Endothelial cell of umbilical vein (primary cell): ENCODE results near the gene SPAG5. TPM values are rescaled to one million over a fixed set of nuclear protein-coding genes. Genes with fewer than 3 reads are reported as not detected.

Source experiments
- BruUV-seq: library from RNA; stranded (reverse); fragments of 400-500 nt; replicated peaks from 2 replicates; lab custom pipeline; 2021; lab: Mats Ljungman, UMichigan
- CTCF ChIA-PET: fragments of 300-600, 350-600 bp; sonication (Branson Sonifier 250); formaldehyde crosslinking; loops from one replicate; lab custom pipeline; 2021; ENCODE audit warnings: antibody characterized with exemption, inconsistent platforms; lab: Charles Lee
- POLR2A ChIA-PET: fragments of 300-600, 350-600 bp; sonication (Branson Sonifier 250); formaldehyde crosslinking; loops from one replicate; lab custom pipeline; 2021; ENCODE audit warnings: antibody characterized with exemption, inconsistent platforms; lab: Charles Lee
- DNase-seq: peaks from one replicate; pipeline ENCODE4 v3.0.0-alpha.2; 2011; ENCODE audit warnings: low read depth, low spot score
- FAIRE-seq: peaks from 2 replicates; lab custom pipeline; 2011; peaks lifted over from hg19 to GRCh38; lab: Jason Lieb, UNC
- H2AFZ ChIP-seq: 2 replicates; pipeline ENCODE4 v1.6.0; 2012; ENCODE audit warnings: low read depth, low read length, control low read depth, inconsistent platforms
- H3K27ac ChIP-seq: 2 replicates; pipeline ENCODE4 v1.5.1; 2011; ENCODE audit warnings: low read depth, mild to moderate bottlenecking, control low read depth, low read length, moderate library complexity; ENCODE audit not compliant: insufficient read depth
- H3K27me3 ChIP-seq, 2 experiments: 2 replicates each; pipeline versions ENCODE4 v1.6.0 to v1.6.1; 2011; ENCODE audit warnings: low read length in 2 of 2, mixed read lengths in 1 of 2; ENCODE audit not compliant: control insufficient read depth in 2 of 2, insufficient read depth in 2 of 2
- H3K36me3 ChIP-seq, 2 experiments: 2 replicates in 1 of 2; 3 replicates in 1 of 2; pipeline ENCODE4 v1.5.1; 2011; ENCODE audit warnings: low read length in 2 of 2, mild to moderate bottlenecking in 1 of 2, moderate library complexity in 1 of 2; ENCODE audit not compliant: control insufficient read depth in 2 of 2, insufficient read depth in 2 of 2; ENCODE audit errors: extremely low read depth in 1 of 2
- H3K4me1 ChIP-seq: 3 replicates; pipeline ENCODE4 v1.5.1; 2011; ENCODE audit warnings: mild to moderate bottlenecking, low read length; ENCODE audit not compliant: control insufficient read depth, insufficient read depth; ENCODE audit errors: extremely low read depth
- H3K4me2 ChIP-seq: 2 replicates; pipeline ENCODE4 v1.6.1; 2011; ENCODE audit warnings: low read length, control low read depth, mixed read lengths; ENCODE audit not compliant: insufficient read depth
- H3K4me3 ChIP-seq, 3 experiments: fragments of 200-600 bp in 1 of 3; sonication (generic), shearing (Covaris generic) in 1 of 3; replicated peaks in 1 of 3; 2 replicates each; pipeline ENCODE4 v1.5.1; 2011 to 2016; ENCODE audit warnings: control low read depth in 3 of 3, low read length in 3 of 3, mild to moderate bottlenecking in 2 of 3, inconsistent platforms in 1 of 3, low read depth in 1 of 3, moderate library complexity in 1 of 3; ENCODE audit not compliant: insufficient read depth in 1 of 3
- H3K79me2 ChIP-seq: 2 replicates; pipeline ENCODE4 v1.6.0; 2012; ENCODE audit warnings: low read length, inconsistent platforms; ENCODE audit not compliant: control insufficient read depth, insufficient read depth
- H3K9ac ChIP-seq: replicated peaks from 2 replicates; pipeline ENCODE3; 2011; ENCODE audit warnings: low read length, control low read depth; ENCODE audit not compliant: insufficient read depth; ENCODE audit errors: extremely low read depth
- H3K9me1 ChIP-seq: replicated peaks from 3 replicates; pipeline ENCODE4 v1.6.0; 2011; ENCODE audit warnings: mild to moderate bottlenecking, low read length; ENCODE audit not compliant: control insufficient read depth, insufficient read depth; ENCODE audit errors: extremely low read depth
- H3K9me3 ChIP-seq: replicated peaks from 2 replicates; pipeline ENCODE4 v1.5.1; 2012; ENCODE audit warnings: low read length, inconsistent platforms; ENCODE audit not compliant: control insufficient read depth, insufficient read depth
- H4K20me1 ChIP-seq: replicated peaks from 2 replicates; pipeline ENCODE3; 2011; ENCODE audit warnings: mild to moderate bottlenecking, low read length; ENCODE audit not compliant: control insufficient read depth, insufficient read depth; ENCODE audit errors: extremely low read depth
- EZH2 ChIP-seq: IDR thresholded peaks from 2 replicates; pipeline ENCODE4 v1.6.1; 2012; ENCODE audit warnings: borderline replicate concordance, low read depth, mild to moderate bottlenecking, moderate library complexity, low read length, inconsistent platforms; ENCODE audit not compliant: severe bottlenecking
- FOS ChIP-seq: IDR thresholded peaks from 2 replicates; pipeline ENCODE4 v1.6.1; 2011; ENCODE audit warnings: mild to moderate bottlenecking, low read length, moderate library complexity, borderline replicate concordance; ENCODE audit not compliant: insufficient read depth
- GATA2 ChIP-seq: IDR thresholded peaks from 2 replicates; pipeline ENCODE4 v1.7.0; 2011; ENCODE audit warnings: low read depth, mild to moderate bottlenecking, moderate library complexity, mixed read lengths, low read length; ENCODE audit not compliant: insufficient read length, insufficient read depth
- JUN ChIP-seq: IDR thresholded peaks from 2 replicates; pipeline ENCODE4 v1.6.1; 2011; ENCODE audit warnings: borderline replicate concordance, low read depth; ENCODE audit not compliant: insufficient read length, insufficient read depth
- MYC ChIP-seq: IDR thresholded peaks from one replicate; pipeline ENCODE4 v1.6.1; 2011; ENCODE audit warnings: mild to moderate bottlenecking, low read depth, low read length
- POLR2A ChIP-seq: IDR thresholded peaks from 2 replicates; pipeline ENCODE4 v1.6.1; 2012; ENCODE audit warnings: low read depth, mild to moderate bottlenecking, control low read depth, low read length
- POLR2AphosphoS5 ChIP-seq: IDR thresholded peaks from 2 replicates; pipeline ENCODE4 v1.6.1; 2012; ENCODE audit warnings: low read depth, mild to moderate bottlenecking, control low read depth, low read length, moderate library complexity; ENCODE audit not compliant: insufficient read depth
- dilution Hi-C: fragments of 300-500 bp; cut with MboI; formaldehyde crosslinking; loops from one replicate; pipeline ENCODE4 v1.15.0; 2019; ENCODE audit warnings: low sequenced_read_pairs; ENCODE audit not compliant: extremely low pct_ligation_motif_present
- intact Hi-C: fragments of 100-400 bp; cut with micrococcal nuclease; formaldehyde crosslinking; loops from one replicate; pipeline ENCODE4 v1.10.0; 2022
- polyA plus RNA-seq, 4 experiments: library from polyadenylated mRNA; depleted of rRNA in 3 of 4; stranded (reverse) in 3 of 4; unstranded in 1 of 4; fragments of >200 nt; gene quantifications; 2 replicates each; pipeline versions ENCODE4 v1.2.1 to v1.2.3, GENCODE V29; 2011 to 2012; ENCODE audit warnings: missing spikeins in 1 of 4
- total RNA-seq: library from RNA; stranded (reverse); gene quantifications from 2 replicates; pipeline ENCODE4 v1.2.3, GENCODE V29; 2021
- TF ChIP-seq, protein P1 (sequence below), 2 donors: IDR thresholded peaks; 1 replicate in 1 of 2; 2 replicates in 1 of 2; pipeline ENCODE4 v1.5.1; 2011; ENCODE audit warnings: low read length in 2 of 2, mild to moderate bottlenecking in 2 of 2, moderate library complexity in 2 of 2, control low read depth in 1 of 2, inconsistent platforms in 1 of 2, low read depth in 1 of 2; ENCODE audit not compliant: insufficient read depth in 1 of 2; ENCODE audit errors: extremely low read depth in 1 of 2
- TF ChIP-seq, protein P2 (sequence below): IDR thresholded peaks from 2 replicates; pipeline ENCODE4 v1.6.1; 2011; ENCODE audit not compliant: insufficient read depth, insufficient read length

Gene SPAG5
- total and polyA plus RNA-seq, 2 donors (not counting 3 experiments of a cell fraction or from before 2014, with no cell fraction given), result 31.7 to 85.4 TPM

DNA sequence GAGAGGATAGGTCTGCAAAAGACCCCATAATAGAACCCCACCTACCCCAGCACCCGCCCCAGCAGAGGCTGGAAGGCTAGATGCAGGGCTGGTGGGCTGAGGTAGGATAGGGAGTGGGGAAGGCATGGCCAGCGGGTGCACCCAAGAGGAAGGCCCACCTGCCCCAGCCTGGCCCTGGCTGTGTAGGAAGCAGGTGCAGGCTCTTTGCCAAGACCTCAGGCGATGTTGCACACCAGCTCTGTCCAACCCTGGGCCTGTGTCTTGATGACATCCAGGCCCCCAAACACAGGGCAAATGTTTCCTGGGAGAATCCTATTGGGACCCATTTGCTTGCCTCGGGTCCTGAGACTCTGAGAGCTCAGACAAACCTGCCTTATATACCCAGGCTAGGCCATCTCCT, 58.6 kb downstream of the SPAG5 start:
- Histone ChIP-seq H3K4me1 (no peaks in the 10 kb centered on the region), H4K20me1 (no peaks in the 10 kb centered on the region), H3K79me2 (no peaks in the 10 kb centered on the region), H3K4me3 (no peak overlapping the region), H3K36me3 (no peaks in the 10 kb centered on the region), H2AFZ (no peak overlapping the region), H3K4me2 (no peak overlapping the region), H3K27ac (no peak overlapping the region), H3K9ac (no peak overlapping the region), H3K9me3 (no peaks in the 10 kb centered on the region), H3K27me3 (peaks cover 0 to 2% of the 10 kb centered on the region in 2 experiments), H3K9me1 (no peaks in the 10 kb centered on the region)
- dilution Hi-C loops, result no loop called here
- TF ChIP-seq POLR2AphosphoS5, result no peak
- TF ChIP-seq EZH2, result no peak
- no peak for TF ChIP-seq FOS
- no peak for TF ChIP-seq MYC
- no peak for TF ChIP-seq JUN
- TF ChIP-seq POLR2A, result no peak
- TF ChIP-seq, protein P1, sequence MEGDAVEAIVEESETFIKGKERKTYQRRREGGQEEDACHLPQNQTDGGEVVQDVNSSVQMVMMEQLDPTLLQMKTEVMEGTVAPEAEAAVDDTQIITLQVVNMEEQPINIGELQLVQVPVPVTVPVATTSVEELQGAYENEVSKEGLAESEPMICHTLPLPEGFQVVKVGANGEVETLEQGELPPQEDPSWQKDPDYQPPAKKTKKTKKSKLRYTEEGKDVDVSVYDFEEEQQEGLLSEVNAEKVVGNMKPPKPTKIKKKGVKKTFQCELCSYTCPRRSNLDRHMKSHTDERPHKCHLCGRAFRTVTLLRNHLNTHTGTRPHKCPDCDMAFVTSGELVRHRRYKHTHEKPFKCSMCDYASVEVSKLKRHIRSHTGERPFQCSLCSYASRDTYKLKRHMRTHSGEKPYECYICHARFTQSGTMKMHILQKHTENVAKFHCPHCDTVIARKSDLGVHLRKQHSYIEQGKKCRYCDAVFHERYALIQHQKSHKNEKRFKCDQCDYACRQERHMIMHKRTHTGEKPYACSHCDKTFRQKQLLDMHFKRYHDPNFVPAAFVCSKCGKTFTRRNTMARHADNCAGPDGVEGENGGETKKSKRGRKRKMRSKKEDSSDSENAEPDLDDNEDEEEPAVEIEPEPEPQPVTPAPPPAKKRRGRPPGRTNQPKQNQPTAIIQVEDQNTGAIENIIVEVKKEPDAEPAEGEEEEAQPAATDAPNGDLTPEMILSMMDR (IDR thresholded peaks at IDR 0.05; ENCODE audit: extremely low read depth in 1 of 2, insufficient read depth in 1 of 2, low read depth in 1 of 2, low read length in 2 of 2), result no peak
- TF ChIP-seq, protein P2, sequence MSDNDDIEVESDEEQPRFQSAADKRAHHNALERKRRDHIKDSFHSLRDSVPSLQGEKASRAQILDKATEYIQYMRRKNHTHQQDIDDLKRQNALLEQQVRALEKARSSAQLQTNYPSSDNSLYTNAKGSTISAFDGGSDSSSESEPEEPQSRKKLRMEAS, result no peak
- no peak for TF ChIP-seq GATA2
- no peak for DNase-seq
- ChIA-PET POLR2A (no interaction called here), CTCF (interaction anchor here (0.7 to 3.0 kb wide), 6 partner anchors 9 to 54 kb away, joined by 3 to 11 read pairs (median 4); no protein-coding TSS in a partner anchor)
- no peak for FAIRE-seq
- intact Hi-C loops, result loop anchor here (1.0 kb wide), 1 partner anchor 46 kb away; no protein-coding TSS in a partner anchor
- no TSS peak for BruUV-seq
